Right lobe of liver (tissue), 6 donors: ENCODE data around the gene CHD2. TPM values are rescaled to one million over a fixed set of nuclear protein-coding genes. Genes with fewer than 3 reads are reported as not detected.
A peak's percentile ranks its signal among the peaks of the same experiment; 100 is the strongest.

Experiments
- ATAC-seq, 4 donors: fragments of 200-7000 bp; cut with Tn5 transposase; one replicate each; pipeline ENCODE4 v1.9.1; 2020; ENCODE audit warnings: mild to moderate bottlenecking in 4 of 4, moderate library complexity in 4 of 4
- DNase-seq, 3 donors: peaks; one replicate each; pipeline ENCODE4 v3.0.0-alpha.2; 2020
- H3K27ac ChIP-seq, 3 donors: fragments of 200-600 bp; one replicate each; pipeline ENCODE4 v1.8.0; 2022
- H3K27me3 ChIP-seq, 2 donors: fragments of 200-600 bp; one replicate each; pipeline ENCODE4 v1.8.0; 2022
- H3K36me3 ChIP-seq, 4 donors: fragments of 200-600 bp; sonication (generic) in 1 of 4; one replicate each; pipeline versions ENCODE4 v1.5.1 to v1.8.0; 2017 to 2022; ENCODE audit warnings: control low read depth in 1 of 4
- H3K4me1 ChIP-seq, 4 donors: fragments of 200-600 bp; sonication (generic) in 1 of 4; one replicate each; pipeline versions ENCODE4 v1.5.1 to v1.8.0; 2017 to 2022; ENCODE audit warnings: control low read depth in 1 of 4
- H3K4me3 ChIP-seq, 3 donors: fragments of 200-600 bp; one replicate each; pipeline ENCODE4 v1.8.0; 2022
- H3K9me3 ChIP-seq, 4 donors: fragments of 200-600 bp; sonication (generic) in 1 of 4; one replicate each; pipeline versions ENCODE4 v1.5.1 to v1.8.0; 2017 to 2022; ENCODE audit warnings: control low read depth in 1 of 4
- POLR2A ChIP-seq: fragments of 450-650 bp; IDR thresholded peaks from one replicate; pipeline ENCODE4 v1.6.1; 2017; ENCODE audit warnings: antibody characterized with exemption, mild to moderate bottlenecking
- WGBS: methylation state at CpG from one replicate; pipeline ENCODE4 v1.1.6; 2018; ENCODE audit warnings: low coverage, low lambda C conversion rate; ENCODE audit not compliant: insufficient coverage; ENCODE audit errors: missing lambda C conversion rate; 5-methylcytosine and 5-hydroxymethylcytosine counted together
- intact Hi-C, 2 donors: fragments of 100-400 bp; cut with DNase I; formaldehyde crosslinking; loops; one replicate each; pipeline versions ENCODE4 v1.11.2 to v1.14.1; 2022
- total RNA-seq, 6 experiments: library from RNA; depleted of rRNA in 2 of 6; stranded (reverse); fragments of >200 nt in 2 of 6; fragmentation: NEBNext Ultra II Directional in 3 of 6; extraction: Animal tissue kit (Norgen Biotek cat#: 25700) in 3 of 6; gene quantifications; one replicate each; pipeline versions ENCODE4 v1.1.0 to v1.2.4, GENCODE V29; 2016 to 2023
- TF ChIP-seq, protein P1 (sequence below), 4 donors: fragments of 200-600 bp in 3 of 4; fragments of 450-650 bp in 1 of 4; IDR thresholded peaks; one replicate each; pipeline versions ENCODE4 v1.5.1 to v1.8.0; 2016 to 2022; ENCODE audit warnings: antibody characterized with exemption in 4 of 4, mild to moderate bottlenecking in 2 of 4
- donor health status: DM: no; HTN: yes; CAD: no.
- donor health status: DM: no; HTN: no; CAD: no.
- donor health status: DM: no; HTN: no; CAD: no.
- donor health status: DM: no; HTN: yes; CAD: no.
- donor health status: DM: no; HTN: yes; CAD: no.

The CHD2 gene
- total RNA-seq, 6 experiments from 2014 or later, result 41.4 to 65.0 (median 56.6) TPM

- Histone ChIP-seq H3K27me3 (no peaks in the 10 kb centered on the region), H3K36me3 (peaks cover 1 to 34% (median 10%) of the 10 kb centered on the region in 4 donors), H3K4me1 (peaks cover 0 to 46% (median 19%) of the 10 kb centered on the region in 4 donors), H3K9me3 (no peaks in the 10 kb centered on the region), H3K27ac (peak overlapping the region; percentile 66 to 86 (median 83)), H3K4me3 (no peak overlapping the region)
- no peak for DNase-seq
- intact Hi-C loops, result no loop called here
- WGBS, result 36% methylated on average over 6 of the region's 13 CpGs
- no peak for TF ChIP-seq POLR2A
- TF ChIP-seq, protein P1, sequence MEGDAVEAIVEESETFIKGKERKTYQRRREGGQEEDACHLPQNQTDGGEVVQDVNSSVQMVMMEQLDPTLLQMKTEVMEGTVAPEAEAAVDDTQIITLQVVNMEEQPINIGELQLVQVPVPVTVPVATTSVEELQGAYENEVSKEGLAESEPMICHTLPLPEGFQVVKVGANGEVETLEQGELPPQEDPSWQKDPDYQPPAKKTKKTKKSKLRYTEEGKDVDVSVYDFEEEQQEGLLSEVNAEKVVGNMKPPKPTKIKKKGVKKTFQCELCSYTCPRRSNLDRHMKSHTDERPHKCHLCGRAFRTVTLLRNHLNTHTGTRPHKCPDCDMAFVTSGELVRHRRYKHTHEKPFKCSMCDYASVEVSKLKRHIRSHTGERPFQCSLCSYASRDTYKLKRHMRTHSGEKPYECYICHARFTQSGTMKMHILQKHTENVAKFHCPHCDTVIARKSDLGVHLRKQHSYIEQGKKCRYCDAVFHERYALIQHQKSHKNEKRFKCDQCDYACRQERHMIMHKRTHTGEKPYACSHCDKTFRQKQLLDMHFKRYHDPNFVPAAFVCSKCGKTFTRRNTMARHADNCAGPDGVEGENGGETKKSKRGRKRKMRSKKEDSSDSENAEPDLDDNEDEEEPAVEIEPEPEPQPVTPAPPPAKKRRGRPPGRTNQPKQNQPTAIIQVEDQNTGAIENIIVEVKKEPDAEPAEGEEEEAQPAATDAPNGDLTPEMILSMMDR (IDR thresholded peaks at IDR 0.05), result no peak
- peak; percentile 3 to 16 (median 11) for ATAC-seq
These were observed 128.0 kb downstream of the CHD2 start for GRCh38 chr15:93028111-93028631.

- ATAC-seq (peak; percentile 60 to 80 (median 78)), DNase-seq (peak; percentile 84 to 93 (median 93))
- peaks cover 0 to 28% (median 10%) of the 10 kb centered on the region in 4 donors for H3K36me3 ChIP-seq
- H3K27me3 ChIP-seq, result no peaks in the 10 kb centered on the region
- intact Hi-C loops, result no loop called here
- peak overlapping the region; percentile 66 to 86 (median 83) for H3K27ac ChIP-seq
- WGBS, result 22% methylated on average over 17 of the region's 21 CpGs
- H3K4me3 ChIP-seq, result no peak overlapping the region
- no peaks in the 10 kb centered on the region for H3K9me3 ChIP-seq
- TF ChIP-seq, protein P1 (IDR thresholded peaks at IDR 0.05), result no peak
- TF ChIP-seq POLR2A, result no peak
- H3K4me1 ChIP-seq, result peaks cover 0 to 46% (median 19%) of the 10 kb centered on the region in 4 donors
These were observed 128.6 kb downstream of the CHD2 start for GRCh38 chr15:93028632-93029213.

- TF ChIP-seq POLR2A, result no peak
- TF ChIP-seq, protein P1 (IDR thresholded peaks at IDR 0.05), result no peak
- H3K36me3 ChIP-seq, result peaks cover 0 to 22% (median 6%) of the 10 kb centered on the region in 4 donors
- H3K27ac ChIP-seq, result peak overlapping the region; percentile 66 to 86 (median 83)
- no peaks in the 10 kb centered on the region for H3K9me3 ChIP-seq
- H3K4me1 ChIP-seq, result peaks cover 0 to 46% (median 19%) of the 10 kb centered on the region in 4 donors
- no peak for ATAC-seq
- H3K4me3 ChIP-seq, result no peak overlapping the region
- no peak for DNase-seq
- no peaks in the 10 kb centered on the region for H3K27me3 ChIP-seq
- intact Hi-C loops, result no loop called here
- 51% methylated on average over 8 of the region's 17 CpGs for WGBS
These were observed 129.2 kb downstream of the CHD2 start for GRCh38 chr15:93029214-93029835.

DNA sequence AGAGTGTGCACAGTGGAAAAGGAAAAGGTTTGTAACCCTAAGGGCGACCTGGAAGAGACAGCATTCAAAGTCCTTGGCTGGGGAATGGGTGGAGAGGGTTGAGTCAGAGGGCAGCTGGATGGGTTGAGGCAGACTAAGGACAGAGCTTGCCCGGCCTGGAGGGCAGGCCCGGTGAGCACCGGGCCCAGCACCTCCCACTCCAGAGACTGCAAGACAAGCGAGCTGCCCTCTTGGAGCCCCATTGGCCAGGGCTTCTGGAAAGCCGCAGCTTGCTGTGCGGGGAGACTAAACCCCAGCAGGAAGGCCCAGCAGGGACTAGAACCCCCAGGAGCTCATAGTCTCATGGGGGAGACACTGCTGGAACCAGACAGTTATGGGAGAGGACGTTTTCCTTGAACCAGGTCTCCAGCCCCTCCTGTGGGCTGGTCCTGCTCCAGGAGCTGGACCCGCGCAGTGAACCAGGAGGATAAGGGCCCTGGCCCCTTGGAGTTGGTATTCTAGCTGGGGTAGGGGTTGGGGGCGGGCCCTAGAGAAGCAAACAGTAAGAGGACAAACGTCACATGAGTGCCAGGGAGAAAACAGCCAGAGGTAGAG is 129.8 kb downstream of the CHD2 start:
- TF ChIP-seq, protein P1 (IDR thresholded peaks at IDR 0.05), result no peak
- no peak for TF ChIP-seq POLR2A
- no peak overlapping the region for H3K4me3 ChIP-seq
- 21% methylated on average over 3 of the region's 12 CpGs for WGBS
- no peaks in the 10 kb centered on the region for H3K27me3 ChIP-seq
- intact Hi-C loops, result loop anchor here in 1 of 2 donors (10.0 kb wide), 1 partner anchor 1095 kb away; no protein-coding TSS in a partner anchor
- peaks cover 0 to 46% (median 19%) of the 10 kb centered on the region in 4 donors for H3K4me1 ChIP-seq
- DNase-seq (peak in 2 of 3 donors; percentile 45 to 70), ATAC-seq (peak; percentile 19 to 46 (median 40))
- H3K27ac ChIP-seq, result peak overlapping the region in 2 of 3 donors; percentile 83 to 86
- no peaks in the 10 kb centered on the region for H3K9me3 ChIP-seq
- H3K36me3 ChIP-seq, result peaks cover 0 to 16% (median 2%) of the 10 kb centered on the region in 4 donors
